ENCODE data around the gene EGFR. TPM values are rescaled to one million over a fixed set of nuclear protein-coding genes. Genes with fewer than 3 reads are reported as not detected.

The EGFR gene
- total RNA-seq, 2 experiments from 2014 or later, result not detected

DNA sequence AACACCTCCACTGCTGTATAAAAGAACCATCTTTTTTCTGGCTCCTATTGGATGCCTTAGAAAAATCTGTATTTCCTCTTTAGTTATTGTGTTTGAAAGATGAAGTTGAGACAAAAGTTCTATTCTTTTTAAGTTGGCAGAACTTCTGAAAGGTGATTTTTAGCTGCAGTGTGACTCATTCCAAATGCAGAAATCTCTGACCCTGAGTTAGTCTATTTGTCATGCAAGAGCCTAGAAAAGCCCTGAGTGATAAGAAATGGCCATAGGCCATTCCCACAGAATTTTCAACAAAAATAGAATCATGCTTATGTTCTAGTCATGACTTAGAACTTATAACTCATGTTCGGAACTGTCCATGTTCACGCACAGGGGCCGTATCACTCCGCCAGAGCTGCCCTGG is 89.1 kb downstream of the EGFR start:
- ATAC-seq (no peak), DNase-seq (no peak)
- CTCF ChIA-PET, result no interaction called here
- Mint-ChIP-seq H3K4me1 (no peaks in the 10 kb centered on the region), H3K27ac (no peak overlapping the region), H3K27me3 (peaks cover 12% of the 10 kb centered on the region), H3K4me3 (no peak overlapping the region), H3K36me3 (no peaks in the 10 kb centered on the region), H3K9me3 (ENCODE audit: low read depth) (no peaks in the 10 kb centered on the region)

- DNase-seq (no peak), ATAC-seq (no peak)
- no peaks in the 10 kb centered on the region for H3K4me1 Mint-ChIP-seq
These were observed 89.6 kb downstream of the EGFR start for GRCh38 chr7:55108401-55108800.

GRCh38 chr7:55108818-55109217 is 90.0 kb downstream of the EGFR start:
- Mint-ChIP-seq H3K4me1 (no peaks in the 10 kb centered on the region), H3K36me3 (no peaks in the 10 kb centered on the region), H3K9me3 (ENCODE audit: low read depth) (no peaks in the 10 kb centered on the region), H3K27ac (no peak overlapping the region), H3K4me3 (no peak overlapping the region), H3K27me3 (peaks cover 12% of the 10 kb centered on the region)
- DNase-seq, result no peak
- CTCF ChIA-PET, result no interaction called here
- ATAC-seq, result no peak

More at GRCh38 chr7:55108401-55108800, 89.6 kb downstream of the EGFR start:
- peaks cover 12% of the 10 kb centered on the region for H3K27me3 Mint-ChIP-seq
- no peaks in the 10 kb centered on the region for H3K36me3 Mint-ChIP-seq
- H3K27ac Mint-ChIP-seq, result no peak overlapping the region
- no peak overlapping the region for H3K4me3 Mint-ChIP-seq
- no peaks in the 10 kb centered on the region for H3K9me3 Mint-ChIP-seq (ENCODE audit: low read depth)
- CTCF ChIA-PET, result no interaction called here

GRCh38 chr7:55109404-55110167 is 90.8 kb downstream of the EGFR start:
- no peaks in the 10 kb centered on the region for H3K4me1 Mint-ChIP-seq
- H3K27me3 Mint-ChIP-seq, result peaks cover 12% of the 10 kb centered on the region
- DNase-seq (no peak), ATAC-seq (no peak)
- CTCF ChIA-PET, result no interaction called here
- H3K36me3 Mint-ChIP-seq, result no peaks in the 10 kb centered on the region
- H3K4me3 Mint-ChIP-seq, result no peak overlapping the region
- no peak overlapping the region for H3K27ac Mint-ChIP-seq
- no peaks in the 10 kb centered on the region for H3K9me3 Mint-ChIP-seq (ENCODE audit: low read depth)

- H3K9me3 Mint-ChIP-seq (ENCODE audit: low read depth), result no peaks in the 10 kb centered on the region
- no peaks in the 10 kb centered on the region for H3K4me1 Mint-ChIP-seq
- H3K27ac Mint-ChIP-seq, result no peak overlapping the region
- ATAC-seq (no peak), DNase-seq (no peak)
- H3K27me3 Mint-ChIP-seq, result peaks cover 7% of the 10 kb centered on the region
- no peak overlapping the region for H3K4me3 Mint-ChIP-seq
- CTCF ChIA-PET, result no interaction called here
- H3K36me3 Mint-ChIP-seq, result no peaks in the 10 kb centered on the region
These were observed 91.6 kb downstream of the EGFR start for GRCh38 chr7:55110282-55110992.

DNA sequence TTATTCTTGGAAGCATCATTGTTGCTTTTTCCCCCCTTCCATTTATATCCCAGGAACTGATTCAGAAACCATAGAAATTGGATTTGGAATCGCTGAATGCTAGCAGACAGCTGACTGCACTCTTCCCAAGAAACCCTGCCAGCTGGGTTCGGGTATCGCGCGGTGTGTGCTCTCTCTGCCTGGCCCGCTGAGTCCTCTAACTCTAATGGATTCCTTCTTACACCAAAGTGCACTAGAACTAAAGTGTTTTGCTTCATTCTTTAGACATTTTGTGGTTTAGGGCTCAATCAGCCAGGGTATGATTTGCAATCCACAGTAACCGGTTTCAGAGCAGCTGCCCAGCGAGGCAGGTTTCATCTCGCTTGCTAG is 92.2 kb downstream of the EGFR start:
- H3K4me1 Mint-ChIP-seq, result no peaks in the 10 kb centered on the region

GRCh38 chr7:55112056-55112455 is 93.2 kb downstream of the EGFR start:
- Mint-ChIP-seq H3K27me3 (peaks cover 3% of the 10 kb centered on the region), H3K9me3 (ENCODE audit: low read depth) (no peaks in the 10 kb centered on the region), H3K27ac (no peak overlapping the region), H3K36me3 (no peaks in the 10 kb centered on the region), H3K4me3 (no peak overlapping the region), H3K4me1 (no peaks in the 10 kb centered on the region)
- CTCF ChIA-PET, result no interaction called here
- DNase-seq (no peak), ATAC-seq (no peak)

More for the DNA sequence above, 92.2 kb downstream of the EGFR start:
- peaks cover 7% of the 10 kb centered on the region for H3K27me3 Mint-ChIP-seq
- no peak overlapping the region for H3K27ac Mint-ChIP-seq
- no peaks in the 10 kb centered on the region for H3K36me3 Mint-ChIP-seq
- no peak overlapping the region for H3K4me3 Mint-ChIP-seq
- DNase-seq, result no peak
- no peaks in the 10 kb centered on the region for H3K9me3 Mint-ChIP-seq (ENCODE audit: low read depth)
- no peak for ATAC-seq
- CTCF ChIA-PET, result no interaction called here

DNA sequence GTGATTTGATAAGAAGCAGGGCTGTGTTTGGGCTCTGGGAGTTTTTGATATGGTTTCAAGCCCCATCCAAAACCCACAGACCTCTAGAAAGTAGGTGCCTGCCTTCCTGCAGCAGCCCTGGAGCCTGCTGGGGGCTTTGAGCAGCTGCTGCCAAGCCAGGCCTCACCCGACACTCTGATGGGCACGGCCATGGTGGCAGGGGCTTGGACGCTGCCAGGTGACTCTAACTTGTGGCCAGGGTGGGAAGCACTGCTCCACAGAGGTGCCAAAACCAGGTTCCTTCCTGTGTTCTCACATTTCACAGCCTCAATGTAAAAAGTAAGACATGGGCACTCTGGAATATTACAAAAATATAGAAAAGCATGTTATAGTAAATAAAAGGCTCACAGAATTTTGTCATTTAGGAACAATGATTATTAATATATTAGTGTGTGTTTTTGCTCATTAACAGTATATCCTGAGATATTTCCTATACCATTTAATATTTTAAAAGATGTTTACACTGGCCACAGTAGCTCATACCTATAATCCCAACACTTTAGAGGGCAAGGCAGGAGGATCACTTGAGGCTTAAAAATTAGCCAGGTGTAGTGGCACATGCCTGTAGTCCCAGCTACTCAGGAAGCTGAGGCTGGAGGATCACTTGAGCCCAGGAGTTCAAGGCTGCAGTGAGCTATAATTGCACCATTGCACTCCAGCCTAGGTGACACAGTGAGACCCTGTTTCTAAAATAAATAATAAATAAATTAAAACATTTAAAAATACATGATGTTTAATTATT is 95.1 kb downstream of the EGFR start:
- no peak overlapping the region for H3K27ac Mint-ChIP-seq
- H3K9me3 Mint-ChIP-seq (ENCODE audit: low read depth), result no peaks in the 10 kb centered on the region
- CTCF ChIA-PET, result no interaction called here
- H3K27me3 Mint-ChIP-seq, result peaks cover 2% of the 10 kb centered on the region
- DNase-seq (no peak), ATAC-seq (no peak)
- no peak overlapping the region for H3K4me3 Mint-ChIP-seq
- no peaks in the 10 kb centered on the region for H3K4me1 Mint-ChIP-seq
- no peaks in the 10 kb centered on the region for H3K36me3 Mint-ChIP-seq

GRCh38 chr7:55117286-55117685 is 98.5 kb downstream of the EGFR start:
- no peak overlapping the region for H3K4me3 Mint-ChIP-seq
- CTCF ChIA-PET, result no interaction called here
- ATAC-seq, result no peak
- H3K9me3 Mint-ChIP-seq (ENCODE audit: low read depth), result no peaks in the 10 kb centered on the region
- H3K27ac Mint-ChIP-seq, result no peak overlapping the region
- H3K27me3 Mint-ChIP-seq, result peaks cover 7% of the 10 kb centered on the region
- no peaks in the 10 kb centered on the region for H3K4me1 Mint-ChIP-seq
- no peak for DNase-seq
- no peaks in the 10 kb centered on the region for H3K36me3 Mint-ChIP-seq

- no peak overlapping the region for H3K4me3 Mint-ChIP-seq
- H3K9me3 Mint-ChIP-seq (ENCODE audit: low read depth), result no peaks in the 10 kb centered on the region
- no peaks in the 10 kb centered on the region for H3K36me3 Mint-ChIP-seq
- no peaks in the 10 kb centered on the region for H3K4me1 Mint-ChIP-seq
- CTCF ChIA-PET, result no interaction called here
- no peak overlapping the region for H3K27ac Mint-ChIP-seq
- DNase-seq (no peak), ATAC-seq (no peak)
- peaks cover 7% of the 10 kb centered on the region for H3K27me3 Mint-ChIP-seq
These were observed 99.6 kb downstream of the EGFR start for GRCh38 chr7:55118426-55118825.

- peaks cover 7% of the 10 kb centered on the region for H3K27me3 Mint-ChIP-seq
- ATAC-seq, result no peak
- CTCF ChIA-PET, result no interaction called here
- no peak overlapping the region for H3K4me3 Mint-ChIP-seq
- H3K27ac Mint-ChIP-seq, result no peak overlapping the region
- no peaks in the 10 kb centered on the region for H3K36me3 Mint-ChIP-seq
- no peaks in the 10 kb centered on the region for H3K4me1 Mint-ChIP-seq
- no peaks in the 10 kb centered on the region for H3K9me3 Mint-ChIP-seq (ENCODE audit: low read depth)
- DNase-seq, result no peak
These were observed 100.8 kb downstream of the EGFR start for GRCh38 chr7:55119571-55119970.

DNA sequence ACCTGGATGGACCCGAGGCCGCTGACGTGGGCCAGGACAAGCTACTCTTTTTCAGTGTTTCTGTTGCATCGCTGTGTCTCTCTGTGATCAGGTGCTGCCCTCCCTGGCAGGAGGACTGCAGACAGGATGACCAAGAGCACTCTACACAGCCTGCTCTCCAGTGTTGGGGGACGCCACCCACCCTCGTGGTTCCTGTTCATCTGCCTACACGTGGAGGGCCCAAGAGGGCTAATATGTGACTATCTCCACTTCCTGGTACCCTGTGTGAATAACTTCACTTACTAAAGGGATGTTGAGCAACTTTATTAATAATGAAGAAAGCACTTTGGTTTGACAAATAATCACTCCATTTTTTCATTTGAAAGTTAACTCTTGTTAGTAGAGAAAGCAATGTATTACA is 101.3 kb downstream of the EGFR start:
- H3K36me3 Mint-ChIP-seq, result no peaks in the 10 kb centered on the region
- ATAC-seq, result no peak
- H3K4me1 Mint-ChIP-seq, result no peaks in the 10 kb centered on the region

DNA sequence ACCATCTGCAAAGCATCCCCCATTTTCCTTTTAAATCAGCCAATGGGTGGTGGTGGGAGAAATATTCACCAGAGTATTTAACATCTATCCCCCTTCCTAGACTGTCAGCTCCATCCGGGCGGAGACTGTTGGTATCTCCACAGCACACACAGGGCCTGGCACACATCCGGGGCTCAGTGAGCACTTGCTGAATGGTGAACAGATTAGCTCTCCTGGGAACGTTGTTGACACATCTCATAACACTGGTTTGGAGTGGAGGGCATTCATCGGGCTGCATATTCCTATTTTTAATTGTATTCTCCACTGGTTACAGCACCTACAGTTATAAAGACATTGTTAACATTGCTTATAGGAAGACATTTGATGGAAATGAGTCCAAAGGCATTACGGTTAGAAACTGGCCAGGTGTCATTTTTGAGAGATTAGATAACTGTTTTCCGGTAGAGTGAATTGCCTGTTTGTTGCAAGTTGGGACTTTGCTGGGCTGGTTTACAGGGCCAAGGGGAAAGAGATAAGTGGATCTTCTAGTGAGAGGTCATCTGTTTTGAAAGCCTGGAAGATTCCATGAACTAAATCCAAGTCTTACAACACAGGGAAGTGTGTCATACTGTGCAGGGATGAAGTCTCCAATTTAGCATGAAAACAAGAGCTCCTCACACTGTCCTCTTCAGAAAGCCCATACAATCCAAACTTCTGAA is 101.8 kb downstream of the EGFR start:
- H3K4me3 Mint-ChIP-seq, result no peak overlapping the region
- H3K27me3 Mint-ChIP-seq, result peaks cover 10% of the 10 kb centered on the region
- ATAC-seq, result no peak
- CTCF ChIA-PET, result no interaction called here
- H3K27ac Mint-ChIP-seq, result no peak overlapping the region
- no peaks in the 10 kb centered on the region for H3K4me1 Mint-ChIP-seq
- no peaks in the 10 kb centered on the region for H3K9me3 Mint-ChIP-seq (ENCODE audit: low read depth)
- DNase-seq, result no peak
- no peaks in the 10 kb centered on the region for H3K36me3 Mint-ChIP-seq

More for the DNA sequence above, 101.3 kb downstream of the EGFR start:
- Mint-ChIP-seq H3K4me3 (no peak overlapping the region), H3K9me3 (ENCODE audit: low read depth) (no peaks in the 10 kb centered on the region), H3K27me3 (peaks cover 7% of the 10 kb centered on the region), H3K27ac (no peak overlapping the region)
- CTCF ChIA-PET, result no interaction called here
- no peak for DNase-seq

All from activated CD8-positive, alpha-beta memory T cell treated with anti-CD3 and anti-CD28 coated beads, Interleukin-2, amount 10 ng/mL, durations not matched to agents 7 days and 5 days (primary cell).